Femur (tissue), 1 donor: ENCODE data around the gene EMX1.
"Not testable (repeated sequence)": the region's sequence is repeated elsewhere in the genome, so short reads cannot be mapped to it uniquely, and the experiment has no call there.

Experiments used
- DNase-seq: peaks from one replicate; pipeline ENCODE4 v3.0.0-alpha.2; 2017

EMX1 gene

DNA sequence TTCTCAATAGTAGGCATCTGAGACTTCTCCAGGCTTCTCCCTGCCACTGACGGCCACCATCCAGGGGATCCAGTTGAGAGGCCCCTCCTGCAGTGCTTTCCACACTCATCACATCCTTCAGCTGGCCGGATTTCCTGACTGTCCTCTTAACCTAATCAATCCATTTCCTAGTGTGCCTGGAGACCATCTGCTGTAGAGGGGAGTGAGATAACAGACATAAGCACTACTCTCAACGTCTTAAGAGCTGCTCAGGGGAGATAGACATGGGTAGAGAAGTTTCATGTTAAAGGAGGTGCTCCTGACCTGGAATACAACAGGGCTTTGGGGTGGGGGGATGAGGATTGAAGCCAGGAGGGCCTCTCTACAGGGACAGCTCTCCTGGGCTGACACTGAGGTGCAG lies 15.9 kb upstream of the EMX1 start:
- no peak for DNase-seq

DNA sequence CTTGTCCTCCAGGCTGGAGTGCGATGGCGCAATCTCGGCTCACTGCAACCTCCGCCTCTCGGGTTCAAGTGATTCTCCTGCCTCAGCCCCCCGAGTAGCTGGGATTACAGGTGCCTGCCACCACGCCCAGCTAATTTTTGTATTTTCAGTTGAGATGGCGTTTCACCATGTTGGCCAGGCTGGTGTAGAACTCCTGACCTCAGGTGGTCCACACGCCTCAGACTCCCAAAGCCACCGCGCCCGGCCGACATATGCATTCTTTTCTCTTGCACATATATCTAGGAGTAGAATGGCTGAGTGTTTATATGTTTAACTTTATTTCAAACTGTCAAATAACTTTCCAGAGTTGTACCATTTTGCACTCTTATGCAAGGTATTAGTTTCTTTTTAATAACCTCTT lies 9.9 kb upstream of the EMX1 start:
- DNase-seq, result not testable (repeated sequence)

DNA sequence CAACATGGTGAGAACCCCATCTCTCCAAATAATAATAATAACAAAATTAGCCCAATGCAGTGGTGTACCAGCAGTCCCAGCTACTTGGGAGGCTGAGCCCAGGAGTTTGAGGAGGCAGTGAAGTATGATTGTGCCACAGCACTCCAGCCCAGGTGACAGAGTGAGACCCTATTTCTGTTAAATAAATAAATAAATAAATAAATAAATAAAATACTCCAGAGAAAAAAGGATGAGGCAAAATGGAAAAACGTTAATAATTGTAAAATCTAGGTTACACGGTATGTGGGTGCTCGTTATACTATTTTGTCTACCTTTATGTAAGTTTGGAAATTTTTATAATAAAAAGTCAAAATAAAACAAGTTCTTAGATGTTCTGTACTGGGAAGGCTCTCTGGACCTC lies 8.6 kb upstream of the EMX1 start:
- no peak for DNase-seq

DNA sequence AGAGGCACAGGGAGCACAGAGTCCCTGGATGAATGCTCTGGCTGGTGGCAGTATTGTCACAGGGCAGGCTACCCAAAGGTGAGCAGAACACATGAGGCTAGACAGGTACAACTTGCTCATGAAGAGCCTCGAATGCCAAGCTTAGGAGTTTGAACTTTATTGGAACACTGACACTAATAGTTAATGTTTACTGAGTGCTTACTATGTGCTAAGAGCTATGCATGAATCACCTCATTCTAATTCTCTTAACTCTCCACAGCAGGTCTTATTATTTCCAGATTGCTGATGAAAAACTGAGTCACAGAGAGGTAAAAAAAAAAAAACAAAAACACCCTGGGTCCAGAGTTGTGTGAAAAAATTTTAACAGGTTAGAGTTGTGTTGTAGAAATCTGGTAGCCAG lies 6.1 kb upstream of the EMX1 start:
- DNase-seq, result no peak

DNA sequence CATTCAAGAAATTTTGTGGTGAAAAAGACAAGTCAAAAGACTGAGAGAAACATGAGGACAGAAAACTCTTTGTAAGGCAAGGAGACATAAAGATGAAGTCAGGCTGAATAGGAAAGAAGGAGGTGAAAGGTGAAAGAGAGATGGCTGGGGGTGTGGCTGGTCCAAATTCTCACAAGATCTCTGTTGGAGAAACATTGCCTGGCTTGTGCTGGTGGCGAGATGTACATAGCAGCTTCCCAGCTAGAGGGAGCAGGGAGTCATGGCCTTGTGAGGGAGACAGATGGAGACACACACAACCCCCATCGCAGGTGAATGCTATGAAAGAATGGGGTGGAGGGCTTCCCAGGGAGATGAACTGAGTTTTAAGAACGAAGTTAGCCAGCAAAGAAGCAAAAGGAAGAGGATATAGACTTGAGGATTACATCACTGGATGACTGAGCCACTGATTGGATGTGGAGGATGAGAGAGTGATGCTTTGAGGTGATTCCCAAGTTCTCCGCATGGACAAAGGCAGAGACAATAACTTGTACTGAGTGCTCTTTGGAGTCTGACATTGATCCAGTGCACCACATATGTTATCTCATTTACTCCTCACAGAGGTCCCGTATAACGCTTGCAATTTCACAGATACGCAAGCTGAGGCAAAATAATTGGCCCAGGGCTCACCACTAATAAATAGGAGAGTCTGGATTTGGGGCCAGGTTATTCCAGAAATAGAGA lies 3.7 kb upstream of the EMX1 start:
- DNase-seq, result no peak

DNA sequence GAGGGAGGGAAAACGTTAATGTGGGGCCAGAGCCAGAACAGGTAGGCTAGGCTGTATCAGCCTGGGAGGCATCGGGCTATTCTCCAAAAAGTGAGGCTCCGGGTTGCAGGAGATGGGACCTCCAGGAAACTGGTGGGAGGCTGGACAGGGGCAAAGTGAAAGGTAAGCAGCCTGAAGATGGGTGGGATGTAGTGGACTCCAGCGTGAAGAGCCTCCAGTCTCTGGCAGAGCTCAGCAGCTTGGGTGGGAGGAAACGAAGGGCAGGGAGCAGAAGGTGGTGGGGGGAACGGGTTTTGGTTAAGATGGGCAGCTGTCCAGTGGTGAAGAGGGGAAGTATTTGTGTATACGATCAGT lies 3.1 kb upstream of the EMX1 start:
- no peak for DNase-seq

DNA sequence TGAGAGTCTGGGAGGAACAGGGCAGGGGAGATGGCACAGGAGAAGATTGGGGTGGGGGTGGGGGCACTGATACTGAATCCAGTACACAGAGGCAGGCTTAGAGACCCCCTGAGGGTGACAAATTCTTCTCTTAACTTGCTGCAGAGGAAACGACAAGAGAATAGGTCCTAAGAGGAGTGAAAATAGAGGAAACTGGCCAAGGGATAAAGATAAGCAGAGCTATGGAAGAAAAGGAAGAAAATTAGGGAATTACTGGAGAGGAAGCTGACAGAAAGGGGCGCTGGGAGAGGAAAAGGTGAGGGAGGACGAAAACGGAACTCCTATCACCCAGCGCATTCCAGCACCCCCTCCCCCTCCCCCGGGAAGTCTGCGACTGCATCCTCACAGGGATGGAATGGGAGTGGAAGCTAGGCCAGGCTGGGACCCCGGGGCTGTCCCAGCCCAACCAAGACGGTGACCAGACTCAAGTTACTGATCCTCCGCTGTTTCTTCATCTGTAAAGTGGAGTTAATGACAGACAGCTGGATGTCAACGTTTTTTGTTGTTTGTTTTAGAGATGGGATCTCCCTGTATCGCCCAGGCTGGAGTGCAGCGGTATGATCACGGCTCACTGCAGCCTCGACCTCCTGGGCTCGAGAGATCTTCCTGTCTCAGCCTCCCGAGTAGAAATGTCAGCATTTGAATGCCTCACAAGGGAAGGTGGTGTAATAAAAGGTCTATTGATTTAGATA lies 2.6 kb upstream of the EMX1 start:
- DNase-seq, result no peak

DNA sequence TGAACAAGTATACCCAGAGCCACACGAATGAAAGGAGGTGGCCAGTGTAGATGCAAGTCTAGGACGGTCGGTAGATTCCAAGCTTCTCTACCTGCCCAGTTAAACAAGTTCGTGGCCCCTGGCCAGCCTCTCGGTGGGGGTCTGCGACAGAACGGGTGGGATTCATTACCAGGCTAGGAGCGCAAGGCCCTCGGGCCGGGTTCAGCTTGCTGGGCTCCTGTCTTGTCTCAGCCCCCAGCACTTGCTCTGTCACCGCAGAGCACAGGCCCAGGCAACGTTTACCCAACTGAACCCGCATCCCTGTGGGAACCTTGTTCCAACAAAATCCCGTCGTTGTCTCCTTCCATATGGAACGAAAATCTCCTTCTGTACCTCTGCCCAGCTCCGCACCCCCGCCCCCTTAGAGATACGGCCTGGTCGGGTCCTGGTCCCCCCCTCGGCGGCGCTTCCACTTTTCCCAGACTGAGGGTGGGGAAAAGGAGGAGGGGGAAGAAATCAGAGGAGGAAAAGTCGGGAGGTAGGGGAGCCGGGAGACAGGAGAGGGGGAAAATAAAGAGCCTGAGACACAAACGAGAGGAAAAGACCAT lies 1.9 kb upstream of the EMX1 start:
- DNase-seq, result no peak

DNA sequence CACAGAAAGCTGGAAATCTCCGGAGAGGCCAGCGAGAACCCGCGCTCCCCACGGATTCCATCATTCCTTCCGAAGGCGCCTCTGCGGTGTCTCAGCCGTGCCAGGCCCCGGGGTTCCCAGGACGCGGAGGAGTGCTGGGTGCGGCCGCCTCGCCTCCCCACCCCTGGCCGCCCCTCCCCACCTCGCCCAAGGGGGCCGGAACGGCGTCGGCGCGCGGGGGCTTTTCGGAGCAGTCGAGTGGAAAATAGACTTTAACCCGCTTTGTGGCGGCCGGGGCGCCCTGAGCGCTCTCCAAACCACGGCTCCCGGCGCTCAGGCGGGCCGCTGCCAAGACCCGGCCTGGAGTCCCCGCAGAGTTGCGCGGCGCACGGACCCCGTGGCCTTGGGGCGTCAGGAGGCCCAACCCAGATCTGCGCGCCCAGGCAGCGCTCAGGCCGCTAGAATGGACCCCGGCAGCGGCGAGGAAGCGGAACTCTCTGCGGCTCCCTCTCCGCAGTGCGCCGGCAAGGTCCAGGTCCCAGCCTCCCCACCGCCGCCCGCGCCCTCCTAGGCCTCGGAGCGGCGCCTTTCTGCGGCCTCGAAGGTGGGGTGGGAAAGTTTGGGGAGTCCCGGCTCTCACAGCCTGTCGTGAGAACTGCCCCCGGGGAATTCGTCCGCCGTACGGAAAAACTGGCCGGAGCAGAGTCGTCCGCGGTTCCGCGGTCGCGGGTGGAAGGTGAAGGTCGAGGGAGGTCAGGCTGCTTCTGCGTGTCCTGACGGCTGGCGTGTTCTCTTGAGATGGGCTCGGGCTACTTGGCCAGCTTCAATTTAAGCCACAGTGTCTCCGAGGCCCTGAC lies 1.2 kb upstream of the EMX1 start:
- no peak for DNase-seq

DNA sequence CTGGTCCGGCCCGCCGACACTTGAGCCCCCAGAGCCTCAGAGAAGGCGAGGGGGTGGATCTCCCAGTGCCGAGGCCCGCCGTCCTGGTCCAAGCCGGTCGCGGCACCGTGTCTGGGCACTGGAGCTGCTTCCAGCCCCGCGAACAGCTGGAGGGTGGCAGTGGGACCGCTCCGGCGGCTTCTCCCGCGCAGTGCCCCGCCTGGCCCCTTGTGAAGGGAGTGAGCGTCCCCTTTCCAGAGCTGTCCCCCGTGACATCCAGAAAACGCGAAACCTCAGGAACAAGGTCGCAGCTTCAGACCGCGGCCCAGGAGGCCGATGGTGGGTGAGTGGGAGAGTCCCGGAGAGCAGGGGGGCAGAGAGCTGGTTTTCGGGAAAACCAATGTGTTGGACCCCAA lies 579 bp upstream of the EMX1 start:
- DNase-seq, result no peak

DNA sequence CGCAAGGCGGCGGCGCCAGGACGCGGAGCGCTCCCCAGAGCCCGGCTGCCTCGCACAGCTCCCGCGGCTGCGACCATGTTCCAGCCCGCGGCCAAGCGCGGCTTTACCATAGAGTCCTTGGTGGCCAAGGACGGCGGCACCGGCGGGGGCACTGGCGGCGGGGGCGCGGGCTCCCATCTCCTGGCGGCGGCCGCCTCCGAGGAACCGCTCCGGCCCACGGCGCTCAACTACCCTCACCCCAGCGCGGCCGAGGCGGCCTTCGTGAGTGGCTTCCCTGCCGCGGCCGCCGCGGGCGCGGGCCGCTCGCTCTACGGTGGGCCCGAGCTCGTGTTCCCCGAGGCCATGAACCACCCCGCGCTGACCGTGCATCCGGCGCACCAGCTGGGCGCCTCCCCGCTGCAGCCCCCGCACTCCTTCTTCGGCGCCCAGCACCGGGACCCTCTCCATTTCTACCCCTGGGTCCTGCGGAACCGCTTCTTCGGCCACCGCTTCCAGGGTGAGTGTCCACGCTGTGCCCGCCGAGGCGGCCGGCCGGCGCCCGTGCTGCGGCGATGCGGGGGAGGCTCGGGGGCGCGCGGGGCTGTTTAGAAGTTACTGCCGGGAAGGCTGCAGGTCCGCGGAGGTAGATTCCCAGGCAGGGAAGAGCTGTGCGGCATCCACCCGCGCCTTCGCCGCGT lies 696 bp downstream of the EMX1 start:
- no peak for DNase-seq

DNA sequence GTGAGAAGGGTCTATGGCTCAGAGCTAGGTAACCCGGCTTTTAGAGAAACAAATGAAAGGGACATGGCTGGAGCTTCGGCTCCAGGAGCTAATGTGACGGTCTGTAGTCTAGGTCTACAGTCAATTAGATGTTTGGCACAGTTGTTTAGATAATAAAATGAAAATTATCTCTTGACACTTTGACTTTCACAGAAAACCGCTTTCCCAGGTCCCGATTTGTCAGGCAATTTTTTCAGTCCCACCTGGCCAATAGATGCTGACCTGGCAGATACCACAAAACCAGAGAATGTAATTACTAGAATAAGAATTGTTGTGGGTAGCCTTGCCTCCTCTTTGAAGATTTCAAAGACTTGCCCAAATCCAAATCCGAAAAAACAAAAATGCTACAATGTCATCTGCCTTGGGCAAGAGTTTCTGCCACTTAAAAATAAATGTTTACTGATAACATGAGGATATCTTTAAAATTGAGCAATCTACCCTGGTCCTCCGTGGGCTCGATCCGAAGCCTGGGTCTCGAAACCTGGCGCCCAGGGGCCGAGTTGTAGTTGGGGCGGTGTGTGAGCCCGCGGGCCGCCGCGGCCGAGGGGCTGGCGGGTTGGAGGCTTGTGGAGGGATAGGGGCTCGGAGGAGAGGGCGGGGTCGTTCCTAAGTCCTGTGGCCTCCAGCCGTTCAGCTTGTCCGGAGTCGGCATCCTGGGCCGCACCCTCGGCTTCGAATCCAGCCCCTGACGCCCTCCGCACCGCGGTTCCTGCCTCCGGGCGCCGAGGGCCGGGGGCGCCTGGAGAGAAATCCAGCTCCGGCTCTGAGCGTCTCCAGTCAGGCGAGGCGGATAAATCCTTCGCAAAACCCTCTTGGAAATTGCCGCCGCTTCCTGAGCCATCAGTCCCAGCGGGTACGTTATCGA lies 2.3 kb downstream of the EMX1 start:
- DNase-seq, result no peak

DNA sequence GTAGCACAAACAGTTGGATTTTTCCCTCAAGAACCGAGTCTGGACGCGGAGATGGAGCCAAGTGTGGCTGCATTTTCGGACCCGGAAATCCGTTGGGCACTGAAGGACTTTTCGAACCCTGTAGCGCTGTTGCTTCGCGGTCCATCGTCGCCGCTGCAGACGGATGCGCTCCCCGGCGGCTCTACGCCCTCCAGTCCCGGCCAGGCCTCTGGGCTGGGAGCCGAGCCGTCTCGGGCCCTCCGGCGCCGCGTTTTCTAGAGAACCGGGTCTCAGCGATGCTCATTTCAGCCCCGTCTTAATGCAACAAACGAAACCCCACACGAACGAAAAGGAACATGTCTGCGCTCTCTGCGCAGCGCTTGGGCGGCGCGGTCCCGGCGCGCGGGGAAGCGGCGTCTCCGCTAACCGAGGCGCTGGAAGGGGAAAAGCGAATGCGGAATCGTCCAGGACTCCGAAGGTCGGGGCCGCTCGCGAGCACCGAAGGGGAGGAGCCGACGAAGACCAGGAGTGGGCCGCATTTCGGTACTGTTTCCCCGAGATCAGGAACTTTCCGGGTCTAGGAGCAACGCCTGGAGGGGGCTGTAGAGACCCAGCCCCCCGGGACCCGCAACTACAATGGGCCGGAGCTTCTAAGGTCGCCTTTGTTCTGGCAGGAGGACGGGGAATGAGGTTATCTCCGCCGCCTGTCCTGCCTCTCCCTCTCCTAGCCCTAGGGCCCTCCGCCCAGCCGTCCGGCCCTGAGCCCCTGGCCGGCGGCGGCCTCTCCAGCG lies 3.2 kb downstream of the EMX1 start:
- no peak for DNase-seq

DNA sequence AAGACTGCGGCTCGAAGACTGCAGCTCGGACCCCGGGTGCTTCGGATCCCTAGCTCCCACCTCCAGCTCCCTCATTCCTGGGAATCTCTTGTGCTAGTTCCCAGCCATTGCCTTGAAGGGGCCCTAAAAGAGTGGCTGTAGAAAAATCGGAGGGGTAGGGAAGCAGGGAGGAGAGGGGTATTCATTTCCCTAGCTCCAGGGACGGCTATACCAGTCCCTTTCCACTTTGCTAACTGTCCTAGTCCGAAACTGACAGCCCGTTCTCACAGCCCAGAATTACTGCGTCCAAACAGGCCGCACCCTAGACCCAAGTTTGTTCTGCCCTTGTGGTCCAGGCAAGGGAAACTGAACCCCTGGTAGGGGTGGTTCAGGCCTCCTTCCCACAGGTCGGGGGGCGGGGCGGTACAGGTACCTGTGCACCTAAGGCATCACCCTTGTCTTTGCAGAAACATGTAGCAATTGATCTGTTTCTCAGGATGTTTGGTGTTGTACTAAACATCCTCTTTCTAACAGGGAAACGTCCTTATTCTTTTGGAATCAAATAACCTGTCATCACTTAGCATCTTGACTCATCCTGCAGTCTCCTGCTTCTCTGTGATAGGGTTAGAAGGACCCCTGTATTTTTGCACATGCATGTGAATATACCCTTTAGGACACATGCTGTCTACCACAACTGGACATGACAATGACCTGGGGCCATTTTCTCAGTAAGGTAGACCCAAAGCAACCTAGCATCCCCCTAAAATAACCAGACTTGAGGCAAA lies 4.0 kb downstream of the EMX1 start:
- DNase-seq, result no peak

DNA sequence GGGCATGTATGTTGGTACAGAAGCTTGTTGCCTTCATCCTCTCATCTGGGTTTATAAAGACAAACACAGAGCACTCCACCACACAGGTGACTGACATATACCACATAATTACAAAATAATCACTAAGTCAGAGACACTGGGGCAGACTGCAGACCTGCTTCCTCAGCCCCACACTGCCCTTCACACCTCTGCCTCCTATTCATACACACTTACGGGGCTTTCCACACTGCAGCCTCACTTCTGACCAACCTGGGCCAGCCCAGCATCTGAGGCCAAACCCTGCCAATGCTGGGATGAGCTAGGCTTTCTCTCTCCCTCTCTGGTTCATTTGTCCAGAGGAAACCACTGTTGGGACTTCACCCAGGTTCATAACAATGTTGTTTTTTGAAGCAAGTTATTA lies 4.5 kb downstream of the EMX1 start:
- no peak for DNase-seq

DNA sequence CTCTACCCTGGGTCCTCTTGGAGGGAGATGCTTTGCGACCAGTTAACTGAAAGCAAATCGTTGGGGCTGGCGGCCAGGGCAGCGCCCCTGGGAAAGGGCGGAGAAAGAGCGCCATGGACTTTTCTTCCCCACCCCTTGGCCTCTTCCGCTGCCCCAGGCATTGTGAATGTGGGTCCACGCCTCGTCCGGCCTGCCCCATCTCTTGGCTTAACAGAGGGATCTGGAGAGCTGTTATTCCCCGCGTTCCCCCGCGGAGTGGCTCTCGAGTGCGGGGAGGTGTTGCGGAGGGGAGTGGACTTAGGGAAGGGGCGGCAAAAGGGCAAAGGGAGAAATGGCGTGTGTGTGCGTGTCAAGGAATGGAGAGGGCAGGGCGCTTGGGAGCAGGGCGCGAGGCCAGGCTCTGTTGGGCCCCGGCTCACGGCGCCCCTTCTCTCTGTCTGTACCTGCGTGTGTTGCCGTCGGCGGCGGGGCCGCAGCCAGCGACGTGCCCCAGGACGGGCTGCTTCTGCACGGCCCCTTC lies 6.6 kb downstream of the EMX1 start:
- no peak for DNase-seq

DNA sequence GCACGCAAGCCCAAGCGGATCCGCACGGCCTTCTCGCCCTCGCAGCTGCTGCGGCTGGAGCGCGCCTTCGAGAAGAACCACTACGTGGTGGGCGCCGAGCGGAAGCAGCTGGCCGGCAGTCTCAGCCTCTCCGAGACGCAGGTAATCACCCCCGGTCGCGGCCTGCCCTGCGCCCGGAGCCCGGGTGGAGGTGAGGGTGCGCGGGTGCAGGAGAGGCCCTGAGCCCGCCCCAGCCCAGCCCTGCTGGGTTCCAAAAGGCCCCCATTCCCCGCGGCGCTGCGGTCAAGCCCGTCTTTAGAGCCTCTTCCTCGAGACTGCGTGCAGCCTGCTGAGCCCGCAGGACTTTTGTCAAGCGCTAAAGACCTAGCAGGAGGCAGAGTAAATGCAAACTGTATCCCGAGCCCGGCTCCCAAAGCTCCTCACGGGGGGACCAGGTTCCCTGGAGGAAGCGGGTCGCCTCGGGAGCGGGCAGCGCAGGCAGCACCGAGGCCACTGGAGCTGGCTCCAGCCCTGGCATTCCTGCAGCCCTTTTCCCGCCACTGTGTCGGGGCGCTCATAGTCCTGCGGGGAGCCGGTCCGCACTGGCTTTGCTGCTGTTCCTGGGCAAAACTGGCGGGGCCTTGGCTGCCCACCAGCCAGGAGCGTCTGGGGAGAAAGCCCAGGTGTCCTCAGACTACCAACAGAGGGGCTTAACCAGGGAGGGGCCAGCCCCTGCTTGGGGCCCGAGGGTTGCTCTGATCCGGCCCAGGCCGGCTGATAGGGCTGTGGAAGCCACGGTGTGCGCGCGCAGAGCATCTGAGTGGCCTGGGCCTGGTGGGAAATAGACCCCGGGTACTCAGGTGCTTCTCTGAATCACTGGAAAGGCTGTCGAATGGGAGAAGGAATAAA lies 7.3 kb downstream of the EMX1 start:
- DNase-seq, result no peak

DNA sequence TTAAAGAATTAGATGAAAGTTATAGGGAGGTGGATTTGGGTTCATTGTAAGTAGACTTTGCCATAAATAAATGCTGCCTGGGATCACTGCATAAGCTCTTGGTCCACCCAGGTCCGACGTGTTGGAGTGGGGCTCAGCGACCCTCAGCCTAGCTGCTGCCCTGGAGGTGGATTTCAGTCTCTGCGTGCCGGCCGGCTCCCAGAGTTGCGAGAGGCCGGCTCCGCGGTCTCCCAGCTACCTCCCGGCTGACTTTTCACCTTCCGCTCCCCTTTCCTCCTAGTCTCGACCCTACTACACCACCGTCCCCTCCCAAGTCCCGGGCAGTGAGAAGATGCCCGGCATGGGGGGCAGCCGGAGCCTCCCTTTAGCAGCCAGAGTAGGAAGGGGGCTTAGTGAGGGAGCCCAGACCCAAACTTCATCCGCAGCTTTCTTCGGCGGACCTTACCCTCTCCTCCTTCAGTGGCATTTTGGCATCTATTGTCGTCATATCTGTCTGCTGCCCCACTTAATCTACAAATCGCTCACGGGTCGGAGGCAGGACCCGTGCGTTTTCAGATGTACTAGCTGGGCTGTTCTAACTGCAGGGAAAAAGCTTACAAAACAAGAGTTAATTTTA lies 8.1 kb downstream of the EMX1 start:
- no peak for DNase-seq

DNA sequence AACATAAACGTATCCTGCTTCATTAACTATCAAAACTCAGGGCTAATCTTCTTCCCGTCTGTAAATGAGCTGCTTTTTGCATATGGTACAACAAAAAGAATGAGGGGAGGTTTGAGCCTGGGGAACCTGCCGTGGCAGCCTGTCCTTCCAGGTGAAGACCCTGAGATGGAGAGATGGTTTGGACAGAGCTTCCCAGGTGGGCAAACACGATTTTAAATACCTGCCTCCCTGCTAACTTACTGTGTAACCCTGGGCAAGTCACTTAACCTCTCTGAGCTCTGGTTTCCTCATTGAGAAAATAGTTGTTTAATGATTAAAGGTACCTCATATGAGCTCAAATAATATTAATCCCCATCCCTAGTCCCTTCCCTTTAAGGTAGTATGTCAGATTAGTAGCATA lies 9.0 kb downstream of the EMX1 start:
- DNase-seq, result no peak
